SK-N-SH treated with all-trans-retinoic acid at 6 μM for 48 hours (cell line): ENCODE measurements around the gene FTH1.

Source experiments
- ESRRG ChIP-seq: fragments of 250-450 bp; sonication (Bioruptor Pico); IDR thresholded peaks from 2 replicates; pipeline ENCODE4 v1.6.1; 2021; ENCODE audit warnings: mild to moderate bottlenecking
- TF ChIP-seq, protein P1 (sequence below): fragments of 250-450 bp; sonication (Bioruptor Pico); IDR thresholded peaks from 2 replicates; pipeline ENCODE4 v1.8.0; 2020; ENCODE audit warnings: mild to moderate bottlenecking, moderate library complexity, borderline replicate concordance

DNA sequence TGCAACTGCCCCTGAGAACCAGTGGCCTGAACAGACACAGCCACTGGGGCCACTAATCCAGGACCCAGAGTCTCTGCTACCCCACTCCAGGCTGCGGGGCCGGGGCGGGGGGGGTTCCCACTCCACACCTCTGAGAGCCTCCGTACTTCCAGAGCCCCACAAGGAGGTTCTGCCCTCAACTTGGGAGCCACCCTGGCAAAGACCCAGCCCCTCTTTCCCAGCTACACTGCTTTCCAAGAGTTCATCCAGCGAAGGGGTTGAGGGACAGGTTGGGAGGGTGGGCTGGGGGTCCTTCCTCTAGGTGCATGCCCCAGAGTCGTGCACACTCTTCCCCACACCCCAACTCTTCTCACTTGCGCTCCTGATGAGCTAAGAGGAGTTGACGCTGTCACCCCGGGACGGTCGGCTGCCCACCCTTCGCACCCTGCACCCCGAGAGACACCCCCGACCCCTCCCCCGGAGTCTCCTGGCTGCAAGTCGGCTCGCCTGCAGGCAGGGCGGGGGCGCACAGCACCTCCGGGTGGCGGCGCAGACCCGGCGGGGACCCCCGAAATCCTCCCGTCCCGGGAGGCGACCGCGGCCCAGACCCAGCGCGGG, 50.6 kb downstream of the FTH1 start:
- no peak for TF ChIP-seq ESRRG (CRISPR knock-in tag)
- TF ChIP-seq, protein P1, sequence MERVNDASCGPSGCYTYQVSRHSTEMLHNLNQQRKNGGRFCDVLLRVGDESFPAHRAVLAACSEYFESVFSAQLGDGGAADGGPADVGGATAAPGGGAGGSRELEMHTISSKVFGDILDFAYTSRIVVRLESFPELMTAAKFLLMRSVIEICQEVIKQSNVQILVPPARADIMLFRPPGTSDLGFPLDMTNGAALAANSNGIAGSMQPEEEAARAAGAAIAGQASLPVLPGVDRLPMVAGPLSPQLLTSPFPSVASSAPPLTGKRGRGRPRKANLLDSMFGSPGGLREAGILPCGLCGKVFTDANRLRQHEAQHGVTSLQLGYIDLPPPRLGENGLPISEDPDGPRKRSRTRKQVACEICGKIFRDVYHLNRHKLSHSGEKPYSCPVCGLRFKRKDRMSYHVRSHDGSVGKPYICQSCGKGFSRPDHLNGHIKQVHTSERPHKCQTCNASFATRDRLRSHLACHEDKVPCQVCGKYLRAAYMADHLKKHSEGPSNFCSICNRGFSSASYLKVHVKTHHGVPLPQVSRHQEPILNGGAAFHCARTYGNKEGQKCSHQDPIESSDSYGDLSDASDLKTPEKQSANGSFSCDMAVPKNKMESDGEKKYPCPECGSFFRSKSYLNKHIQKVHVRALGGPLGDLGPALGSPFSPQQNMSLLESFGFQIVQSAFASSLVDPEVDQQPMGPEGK: no peak
